H9 (cell line): Measurements from ENCODE around the gene GRM1. TPM values are rescaled to one million over a fixed set of nuclear protein-coding genes. Genes with fewer than 3 reads are reported as not detected.

Source experiments
- DNase-seq: peaks from one replicate; pipeline ENCODE4 v3.0.0-alpha.2; 2017
- H2AFZ ChIP-seq: one replicate; pipeline ENCODE4 v1.6.1; 2013; ENCODE audit warnings: mild to moderate bottlenecking, low read length, control low read depth, moderate library complexity
- H2AK5ac ChIP-seq: 2 replicates; pipeline ENCODE4 v1.6.1; 2013; ENCODE audit warnings: low read length, control low read depth, mixed read lengths; ENCODE audit not compliant: insufficient read length
- H2BK120ac ChIP-seq: one replicate; pipeline ENCODE4 v1.6.1; 2013; ENCODE audit warnings: low read depth, mild to moderate bottlenecking, low read length, control low read depth, inconsistent platforms; ENCODE audit not compliant: poor library complexity, severe bottlenecking
- H2BK12ac ChIP-seq: 2 replicates; pipeline ENCODE4 v1.6.1; 2013; ENCODE audit warnings: low read length, control low read depth, mixed read lengths, low read depth; ENCODE audit not compliant: insufficient read length
- H2BK15ac ChIP-seq: 2 replicates; pipeline ENCODE4 v1.6.1; 2013; ENCODE audit warnings: low read depth, low read length, control low read depth
- H2BK20ac ChIP-seq: one replicate; pipeline ENCODE4 v1.6.1; 2013; ENCODE audit warnings: low read depth, mild to moderate bottlenecking, low read length, control low read depth, inconsistent platforms; ENCODE audit not compliant: poor library complexity, severe bottlenecking
- H2BK5ac ChIP-seq: 2 replicates; pipeline ENCODE4 v1.6.1; 2013; ENCODE audit warnings: low read length, control low read depth, mixed read lengths; ENCODE audit not compliant: insufficient read length
- H3K14ac ChIP-seq: 2 replicates; pipeline ENCODE4 v1.6.1; 2013; ENCODE audit warnings: low read length, control low read depth; ENCODE audit not compliant: insufficient read depth
- H3K18ac ChIP-seq: 2 replicates; pipeline ENCODE4 v1.6.1; 2013; ENCODE audit warnings: low read depth, mild to moderate bottlenecking, mixed read lengths, low read length, control low read depth; ENCODE audit not compliant: insufficient read length
- H3K23ac ChIP-seq: 2 replicates; pipeline ENCODE4 v1.6.1; 2013; ENCODE audit warnings: low read length, control low read depth, mixed read lengths, low read depth; ENCODE audit not compliant: insufficient read length
- H3K23me2 ChIP-seq: 2 replicates; pipeline ENCODE4 v1.6.1; 2013; ENCODE audit warnings: low read depth, mild to moderate bottlenecking, mixed read lengths, low read length, control low read depth; ENCODE audit not compliant: insufficient read length, poor library complexity, severe bottlenecking
- H3K27ac ChIP-seq: 2 replicates; pipeline ENCODE4 v1.5.1; 2013; ENCODE audit warnings: low read length, control low read depth, mixed read lengths, low read depth; ENCODE audit not compliant: insufficient read length
- H3K27me3 ChIP-seq: 2 replicates; pipeline ENCODE4 v1.6.1; 2013; ENCODE audit warnings: low read length, control low read depth, inconsistent platforms; ENCODE audit not compliant: insufficient read depth
- H3K4ac ChIP-seq: 2 replicates; pipeline ENCODE4 v1.6.1; 2013; ENCODE audit warnings: low read depth, mild to moderate bottlenecking, control low read depth, inconsistent platforms, low read length, moderate library complexity
- H3K4me1 ChIP-seq: 2 replicates; pipeline ENCODE4 v1.6.1; 2013; ENCODE audit warnings: low read length, control low read depth, inconsistent platforms; ENCODE audit not compliant: insufficient read depth
- H3K4me2 ChIP-seq: 2 replicates; pipeline ENCODE4 v1.6.1; 2013; ENCODE audit warnings: low read length, control low read depth, mixed read lengths; ENCODE audit not compliant: insufficient read length, insufficient read depth
- H3K56ac ChIP-seq: 2 replicates; pipeline ENCODE4 v1.6.1; 2013; ENCODE audit warnings: low read depth, mild to moderate bottlenecking, mixed read lengths, low read length, control low read depth; ENCODE audit not compliant: insufficient read length
- H3K79me1 ChIP-seq: 2 replicates; pipeline ENCODE4 v1.6.1; 2013; ENCODE audit warnings: low read depth, mild to moderate bottlenecking, moderate library complexity, low read length, control low read depth, inconsistent platforms; ENCODE audit not compliant: insufficient read depth, poor library complexity, severe bottlenecking
- H3K79me2 ChIP-seq: 2 replicates; pipeline ENCODE4 v1.6.1; 2013; ENCODE audit warnings: low read length, control low read depth, inconsistent platforms; ENCODE audit not compliant: insufficient read depth
- H3K9ac ChIP-seq: 2 replicates; pipeline ENCODE4 v1.6.1; 2013; ENCODE audit warnings: low read length, control low read depth, mixed read lengths; ENCODE audit not compliant: insufficient read length; ENCODE audit errors: extremely low read depth
- H3K9me3 ChIP-seq: one replicate; pipeline ENCODE4 v1.6.1; 2013; ENCODE audit warnings: low read depth, low read length, inconsistent platforms; ENCODE audit not compliant: control insufficient read depth
- H3T11ph ChIP-seq: one replicate; pipeline ENCODE4 v1.6.1; 2013; ENCODE audit warnings: mild to moderate bottlenecking, low read length, control low read depth, inconsistent platforms
- H4K20me1 ChIP-seq: one replicate; pipeline ENCODE4 v1.6.1; 2013; ENCODE audit not compliant: control insufficient read depth, insufficient read length, insufficient read depth
- H4K5ac ChIP-seq: 2 replicates; pipeline ENCODE4 v1.6.1; 2013; ENCODE audit warnings: low read depth, mild to moderate bottlenecking, mixed read lengths, low read length, control low read depth; ENCODE audit not compliant: insufficient read length
- H4K8ac ChIP-seq: replicated peaks from 2 replicates; pipeline ENCODE4 v1.6.1; 2013; ENCODE audit warnings: low read length, control low read depth, mixed read lengths, low read depth; ENCODE audit not compliant: insufficient read length
- H4K91ac ChIP-seq: 2 replicates; pipeline ENCODE4 v1.6.1; 2013; ENCODE audit warnings: low read depth, mild to moderate bottlenecking, moderate library complexity, mixed read lengths, low read length, control low read depth; ENCODE audit not compliant: insufficient read length
- H3K27ac Mint-ChIP-seq, 3 experiments: 2 replicates in 2 of 3; 3 replicates in 1 of 3; pipeline ENCODE4 v1.8.0; 2020 to 2021; ENCODE audit warnings: mixed read lengths in 3 of 3, mild to moderate bottlenecking in 1 of 3, moderate library complexity in 1 of 3
- H3K27me3 Mint-ChIP-seq: 2 replicates; pipeline ENCODE4 v1.8.0; 2021; ENCODE audit warnings: low read depth, mild to moderate bottlenecking, moderate library complexity, mixed read lengths
- H3K36me3 Mint-ChIP-seq, 3 experiments: 2 replicates in 2 of 3; 3 replicates in 1 of 3; pipeline ENCODE4 v1.8.0; 2020 to 2021; ENCODE audit warnings: low read depth in 3 of 3, mixed read lengths in 3 of 3; ENCODE audit not compliant: insufficient read depth in 1 of 3
- H3K4me1 Mint-ChIP-seq, 2 experiments: 2 replicates each; pipeline ENCODE4 v1.8.0; 2020; ENCODE audit warnings: mixed read lengths in 2 of 2
- H3K4me3 Mint-ChIP-seq, 2 experiments: 2 replicates in 1 of 2; 3 replicates in 1 of 2; pipeline ENCODE4 v1.8.0; 2020 to 2021; ENCODE audit warnings: mild to moderate bottlenecking in 2 of 2, mixed read lengths in 2 of 2, moderate library complexity in 1 of 2
- H3K9me3 Mint-ChIP-seq, 2 experiments: 2 replicates in 1 of 2; 3 replicates in 1 of 2; pipeline ENCODE4 v1.8.0; 2020; ENCODE audit warnings: mild to moderate bottlenecking in 2 of 2, mixed read lengths in 2 of 2, moderate library complexity in 1 of 2
- WGBS: extraction: QIAGEN DNeasy Blood & Tissue Kit; methylation state at CpG from one replicate; pipeline ENCODE4 v1.1.7; 2013; ENCODE audit warnings: missing lambda C conversion rate, low lambda C conversion rate, mixed read lengths; ENCODE audit not compliant: insufficient read length; ENCODE audit errors: extremely low coverage; 5-methylcytosine and 5-hydroxymethylcytosine counted together
- total RNA-seq: library from RNA; stranded (reverse); gene quantifications from 2 replicates; pipeline ENCODE4 v1.2.1, GENCODE V29; 2021
- TF ChIP-seq, protein P1 (sequence below): fragments of 200-600 bp; sonication (generic); conservative IDR thresholded peaks from 3 replicates; pipeline ENCODE4 v1.8.0; 2021; ENCODE audit warnings: antibody characterized with exemption, mild to moderate bottlenecking

Gene GRM1
- total RNA-seq, 1 experiment from 2014 or later = 0.39 TPM

DNA sequence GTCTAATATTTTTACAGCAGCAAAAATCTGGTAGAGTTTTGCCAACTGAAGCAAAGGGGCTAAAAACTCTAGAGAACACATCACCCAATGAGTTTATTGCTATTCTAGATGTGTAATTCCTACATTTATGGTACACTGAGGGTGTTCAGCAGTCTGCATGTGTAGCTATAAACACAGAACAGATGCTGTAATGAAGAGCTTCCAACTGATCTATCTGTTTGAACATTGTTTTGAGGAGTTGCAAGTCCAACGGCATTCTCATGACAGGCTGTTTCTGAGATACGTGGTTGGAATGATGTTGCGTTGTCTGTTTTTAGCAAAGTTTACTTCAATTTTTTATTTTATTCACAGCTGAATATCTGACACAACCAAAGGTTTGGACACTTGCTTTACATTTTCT is 373.6 kb downstream of the GRM1 start:
- DNase-seq = no peak
- Histone ChIP-seq H2BK15ac (no peak overlapping the region), H4K91ac (no peak overlapping the region), H2AK5ac (no peak overlapping the region), H3K79me1 (no peaks in the 10 kb centered on the region), H3K79me2 (no peaks in the 10 kb centered on the region), H3K23ac (no peak overlapping the region), H3K27me3 (no peaks in the 10 kb centered on the region), H2AFZ (no peak overlapping the region), H2BK20ac (no peak overlapping the region), H3K56ac (no peak overlapping the region), H3K9me3 (no peaks in the 10 kb centered on the region), H3K27ac (no peak overlapping the region), H3T11ph (no peak overlapping the region), H2BK12ac (no peak overlapping the region), H2BK120ac (no peak overlapping the region), H3K4me1 (no peaks in the 10 kb centered on the region), H3K9ac (no peak overlapping the region), H4K5ac (no peak overlapping the region), H4K20me1 (no peaks in the 10 kb centered on the region), H3K23me2 (no peaks in the 10 kb centered on the region), H3K14ac (no peak overlapping the region), H3K4ac (no peak overlapping the region), H2BK5ac (no peak overlapping the region), H3K18ac (no peak overlapping the region), H3K4me2 (no peak overlapping the region), H4K8ac (no peak overlapping the region)
- Mint-ChIP-seq H3K4me1 (no peaks in the 10 kb centered on the region), H3K27ac (no peak overlapping the region), H3K4me3 (no peak overlapping the region), H3K9me3 (0 out of 5 replicates have a peak, but pooled peaks cover 0 to 2% of the 10 kb centered on the region in 2 experiments), H3K27me3 (no peaks in the 10 kb centered on the region; the same call in 1 of the 2 replicates), H3K36me3 (no peaks in the 10 kb centered on the region)
- WGBS = no CpG with 5 or more reads among the region's 3 CpGs
- TF ChIP-seq, protein P1, sequence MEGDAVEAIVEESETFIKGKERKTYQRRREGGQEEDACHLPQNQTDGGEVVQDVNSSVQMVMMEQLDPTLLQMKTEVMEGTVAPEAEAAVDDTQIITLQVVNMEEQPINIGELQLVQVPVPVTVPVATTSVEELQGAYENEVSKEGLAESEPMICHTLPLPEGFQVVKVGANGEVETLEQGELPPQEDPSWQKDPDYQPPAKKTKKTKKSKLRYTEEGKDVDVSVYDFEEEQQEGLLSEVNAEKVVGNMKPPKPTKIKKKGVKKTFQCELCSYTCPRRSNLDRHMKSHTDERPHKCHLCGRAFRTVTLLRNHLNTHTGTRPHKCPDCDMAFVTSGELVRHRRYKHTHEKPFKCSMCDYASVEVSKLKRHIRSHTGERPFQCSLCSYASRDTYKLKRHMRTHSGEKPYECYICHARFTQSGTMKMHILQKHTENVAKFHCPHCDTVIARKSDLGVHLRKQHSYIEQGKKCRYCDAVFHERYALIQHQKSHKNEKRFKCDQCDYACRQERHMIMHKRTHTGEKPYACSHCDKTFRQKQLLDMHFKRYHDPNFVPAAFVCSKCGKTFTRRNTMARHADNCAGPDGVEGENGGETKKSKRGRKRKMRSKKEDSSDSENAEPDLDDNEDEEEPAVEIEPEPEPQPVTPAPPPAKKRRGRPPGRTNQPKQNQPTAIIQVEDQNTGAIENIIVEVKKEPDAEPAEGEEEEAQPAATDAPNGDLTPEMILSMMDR = no peak
